GM12878 (cell line): ENCODE measurements around the gene AKR1C4. TPM values are rescaled to one million over a fixed set of nuclear protein-coding genes. Genes with fewer than 3 reads are reported as not detected.

Experiments used
- ATAC-seq: fragments of 200-7000 bp; cut with Tn5 transposase; 3 replicates; pipeline ENCODE4 v1.9.1; 2020; ENCODE audit warnings: mild to moderate bottlenecking, moderate library complexity
- BruUV-seq: library from RNA; stranded (reverse); fragments of 400-500 nt; replicated peaks from 2 replicates; lab custom pipeline; 2021; lab: Mats Ljungman, UMichigan
- CTCF ChIA-PET: fragments of 300-600 bp; sonication (Branson Sonifier 250); formaldehyde crosslinking; extraction: SDS; loops from one replicate; lab custom pipeline; 2021; ENCODE audit warnings: inconsistent platforms; lab: Yijun Ruan, JAX
- POLR2A ChIA-PET: fragments of 350-600 bp; formaldehyde crosslinking; extraction: SDS; loops from one replicate; lab custom pipeline; 2021; ENCODE audit warnings: inconsistent platforms; lab: Charles Lee
- RAD21 ChIA-PET: fragments of 300-600 bp; sonication (Branson Sonifier 250); formaldehyde crosslinking; loops from one replicate; lab custom pipeline; 2023; ENCODE audit warnings: antibody characterized with exemption; ENCODE audit not compliant: unreplicated experiment; lab: Charles Lee
- SMC1A ChIA-PET: fragments of 300-600 bp; sonication (Branson Sonifier 250); formaldehyde crosslinking; loops from one replicate; lab custom pipeline; 2023; ENCODE audit not compliant: unreplicated experiment, uncharacterized antibody; lab: Charles Lee
- DNase-seq: peaks from one replicate; pipeline ENCODE4 v3.0.0-alpha.2; 2011; ENCODE audit warnings: low read depth, low spot score
- FAIRE-seq: peaks from 3 replicates; lab custom pipeline; 2011; peaks lifted over from hg19 to GRCh38; lab: Jason Lieb, UNC
- H2AFZ ChIP-seq: 2 replicates; pipeline ENCODE4 v1.6.0; 2011; ENCODE audit warnings: low read depth, low read length, control low read depth; ENCODE audit not compliant: control insufficient read depth
- H3K27ac ChIP-seq: 2 replicates; pipeline ENCODE4 v1.5.1; 2011; ENCODE audit warnings: control low read depth; ENCODE audit not compliant: control insufficient read depth, insufficient read depth
- H3K27me3 ChIP-seq, 2 experiments: replicated peaks in 1 of 2; 2 replicates each; pipeline versions ENCODE4 v1.6.0 to v1.6.1; 2011; ENCODE audit warnings: low read length in 1 of 2; ENCODE audit not compliant: control insufficient read depth in 2 of 2, insufficient read depth in 2 of 2
- H3K36me3 ChIP-seq, 2 experiments: 2 replicates each; pipeline ENCODE4 v1.5.1; 2011; ENCODE audit warnings: low read length in 1 of 2; ENCODE audit not compliant: control insufficient read depth in 2 of 2, insufficient read depth in 2 of 2
- H3K4me1 ChIP-seq: 2 replicates; pipeline ENCODE4 v1.6.1; 2011; ENCODE audit warnings: mild to moderate bottlenecking, low read length, moderate library complexity, mixed read lengths; ENCODE audit not compliant: control insufficient read depth, insufficient read depth
- H3K4me2 ChIP-seq: 2 replicates; pipeline ENCODE4 v1.6.0; 2011; ENCODE audit warnings: control low read depth; ENCODE audit not compliant: control insufficient read depth, insufficient read depth
- H3K4me3 ChIP-seq: fragments of 200-600 bp; sonication (generic); 2 replicates; pipeline ENCODE4 v1.5.1; 2016
- H3K79me2 ChIP-seq: 2 replicates; pipeline ENCODE4 v1.6.0; 2011; ENCODE audit warnings: low read length; ENCODE audit not compliant: control insufficient read depth, insufficient read depth
- H3K9ac ChIP-seq: 2 replicates; pipeline ENCODE4 v1.8.0; 2011; ENCODE audit warnings: low read length, control low read depth, mixed read lengths; ENCODE audit not compliant: control insufficient read depth, insufficient read depth
- H3K9me3 ChIP-seq: replicated peaks from 3 replicates; pipeline ENCODE4 v1.5.1; 2011; ENCODE audit warnings: mild to moderate bottlenecking, low read length; ENCODE audit not compliant: control insufficient read depth, insufficient read depth
- H4K20me1 ChIP-seq: 2 replicates; pipeline ENCODE4 v1.6.0; 2011; ENCODE audit not compliant: control insufficient read depth, insufficient read depth
- BHLHE40 ChIP-seq, 2 experiments: fragments of 450-650 bp in 1 of 2; IDR thresholded peaks; 2 replicates each; pipeline ENCODE4 v1.6.1; 2011 to 2017; ENCODE audit warnings: low read depth in 2 of 2, borderline replicate concordance in 1 of 2, improper control_type of control experiment in 1 of 2, low read length in 1 of 2, mild to moderate bottlenecking in 1 of 2
- CBFB ChIP-seq: IDR thresholded peaks from 2 replicates; pipeline ENCODE4 v1.6.1; 2016; ENCODE audit warnings: antibody characterized with exemption, low read depth
- FOXM1 ChIP-seq: IDR thresholded peaks from 2 replicates; pipeline ENCODE4 v1.6.1; 2012; ENCODE audit warnings: low read depth, mild to moderate bottlenecking, inconsistent platforms, low read length, moderate library complexity
- GATAD2B ChIP-seq: fragments of 450-650 bp; conservative IDR thresholded peaks from 2 replicates; pipeline ENCODE4 v1.6.1; 2017; ENCODE audit warnings: low read depth, mild to moderate bottlenecking, moderate library complexity
- KLF5 ChIP-seq: fragments of 450-650 bp; IDR thresholded peaks from 2 replicates; pipeline ENCODE4 v1.6.1; 2014; ENCODE audit warnings: mild to moderate bottlenecking; ENCODE audit not compliant: partially characterized antibody
- PAX8 ChIP-seq: fragments of 450-650 bp; IDR thresholded peaks from 2 replicates; pipeline ENCODE4 v1.6.1; 2017; ENCODE audit warnings: mild to moderate bottlenecking, moderate library complexity
- PKNOX1 ChIP-seq: fragments of 450-650 bp; IDR thresholded peaks from 2 replicates; pipeline ENCODE4 v1.6.1; 2016; ENCODE audit warnings: mild to moderate bottlenecking
- TCF12 ChIP-seq: IDR thresholded peaks from 2 replicates; pipeline ENCODE4 v1.6.1; 2011; ENCODE audit warnings: low read depth, mild to moderate bottlenecking, low read length
- ZNF217 ChIP-seq: fragments of 450-650 bp; IDR thresholded peaks from 2 replicates; pipeline ENCODE4 v1.6.1; 2017; ENCODE audit warnings: antibody characterized with exemption, mild to moderate bottlenecking
- WGBS: methylation state at CpG from one replicate; pipeline ENCODE4 v1.1.6; 2016; ENCODE audit warnings: low lambda C conversion rate; ENCODE audit not compliant: insufficient replicate concordance, insufficient coverage; ENCODE audit errors: missing lambda C conversion rate; 5-methylcytosine and 5-hydroxymethylcytosine counted together
- in situ Hi-C: fragments of 300-500 bp; cut with MboI; formaldehyde crosslinking; loops from 9 replicates; pipeline ENCODE4 v1.14.3; 2018; ENCODE audit warnings: mixed read lengths
- intact Hi-C: fragments of 100-400 bp; cut with micrococcal nuclease; formaldehyde crosslinking; loops from one replicate; pipeline ENCODE4 v1.14.2; 2022; ENCODE audit not compliant: unreplicated experiment
- polyA plus RNA-seq, 11 experiments: library from polyadenylated mRNA; depleted of rRNA in 4 of 11; unstranded in 6 of 11; stranded (reverse) in 5 of 11; fragments of >200 nt; fragmentation: Nextera tagmentation in 4 of 11; fragmentation: Illumina TruSeq in 1 of 11; extraction: Ambion mirVana in 4 of 11; extraction: Trizol in 1 of 11; gene quantifications; 1 replicate in 1 of 11; 2 replicates in 10 of 11; pipeline versions ENCODE4 v1.2.1 to v1.2.3, GENCODE V29; 2011 to 2016; ENCODE audit warnings: inconsistent platforms in 2 of 11, missing spikeins in 2 of 11, low read depth in 1 of 11
- total RNA-seq, 4 experiments: library from RNA; depleted of rRNA in 3 of 4; stranded (reverse); fragments of >200 nt in 3 of 4; fragmentation: Illumina TruSeq in 1 of 4; extraction: Trizol in 1 of 4; gene quantifications; 2 replicates each; pipeline versions ENCODE4 v1.2.1 to v1.2.3, GENCODE V29; 2013 to 2021
- TF ChIP-seq, protein P1 (sequence below), 3 experiments: IDR thresholded peaks in 2 of 3; conservative IDR thresholded peaks in 1 of 3; 2 replicates each; pipeline ENCODE4 v1.5.1; 2011; ENCODE audit warnings: low read depth in 3 of 3, low read length in 3 of 3, mild to moderate bottlenecking in 3 of 3, control low read depth in 2 of 3, moderate library complexity in 2 of 3, inconsistent platforms in 1 of 3, mixed read lengths in 1 of 3; ENCODE audit not compliant: control insufficient read depth in 2 of 3, insufficient read depth in 1 of 3; ENCODE audit errors: extremely low read depth in 1 of 3
- TF ChIP-seq, protein P2 (sequence below): IDR thresholded peaks from 2 replicates; pipeline ENCODE4 v1.6.1; 2011; ENCODE audit warnings: borderline replicate concordance, low read depth, mild to moderate bottlenecking, moderate library complexity, mixed read lengths, low read length; ENCODE audit not compliant: insufficient read depth; ENCODE audit errors: extremely low read length
- TF ChIP-seq, protein P3 (sequence below): fragments of 450-650 bp; formaldehyde crosslinking; IDR thresholded peaks from 2 replicates; pipeline ENCODE4 v1.4.0; 2020; ENCODE audit warnings: mild to moderate bottlenecking, moderate library complexity

The AKR1C4 gene
- total and polyA plus RNA-seq, 10 of the 15 experiments (the other 5 are each of a cell fraction or from before 2014, with no cell fraction given): 0.20 TPM; not detected in 9

GRCh38 chr10:5252177-5253037 lies 55.8 kb downstream of the AKR1C4 start:
- H3K4me3 ChIP-seq: no peak overlapping the region
- no peak overlapping the region for H3K4me2 ChIP-seq
- H3K9ac ChIP-seq: no peak overlapping the region
- no peaks in the 10 kb centered on the region for H3K36me3 ChIP-seq
- FAIRE-seq (no peak), ATAC-seq (no peak), DNase-seq (no peak)
- WGBS: 3% methylated on average over 8 of the region's 8 CpGs
- H3K9me3 ChIP-seq: no peaks in the 10 kb centered on the region
- no peak overlapping the region for H2AFZ ChIP-seq
- POLR2A ChIA-PET: no interaction called here
- H3K27ac ChIP-seq: no peak overlapping the region
- BruUV-seq: no TSS peak
- H3K4me1 ChIP-seq: no peaks in the 10 kb centered on the region
- SMC1A ChIA-PET: no interaction called here
- H4K20me1 ChIP-seq: no peaks in the 10 kb centered on the region
- no peaks in the 10 kb centered on the region for H3K27me3 ChIP-seq
- H3K79me2 ChIP-seq: no peaks in the 10 kb centered on the region
- intact Hi-C loops (no loop called here), in situ Hi-C loops (loop anchor here (5.0 kb wide), 1 partner anchor 40 kb away; no protein-coding TSS in a partner anchor)
- CTCF ChIA-PET: no interaction called here
- RAD21 ChIA-PET: no interaction called here
- TF ChIP-seq BHLHE40 (IDR thresholded peaks at IDR 0.05; ENCODE audit: borderline replicate concordance in 1 of 2, low read depth in 2 of 2, low read length in 1 of 2): no peak
- no peak for TF ChIP-seq ZNF217
- TF ChIP-seq PKNOX1: no peak
- TF ChIP-seq, protein P1, sequence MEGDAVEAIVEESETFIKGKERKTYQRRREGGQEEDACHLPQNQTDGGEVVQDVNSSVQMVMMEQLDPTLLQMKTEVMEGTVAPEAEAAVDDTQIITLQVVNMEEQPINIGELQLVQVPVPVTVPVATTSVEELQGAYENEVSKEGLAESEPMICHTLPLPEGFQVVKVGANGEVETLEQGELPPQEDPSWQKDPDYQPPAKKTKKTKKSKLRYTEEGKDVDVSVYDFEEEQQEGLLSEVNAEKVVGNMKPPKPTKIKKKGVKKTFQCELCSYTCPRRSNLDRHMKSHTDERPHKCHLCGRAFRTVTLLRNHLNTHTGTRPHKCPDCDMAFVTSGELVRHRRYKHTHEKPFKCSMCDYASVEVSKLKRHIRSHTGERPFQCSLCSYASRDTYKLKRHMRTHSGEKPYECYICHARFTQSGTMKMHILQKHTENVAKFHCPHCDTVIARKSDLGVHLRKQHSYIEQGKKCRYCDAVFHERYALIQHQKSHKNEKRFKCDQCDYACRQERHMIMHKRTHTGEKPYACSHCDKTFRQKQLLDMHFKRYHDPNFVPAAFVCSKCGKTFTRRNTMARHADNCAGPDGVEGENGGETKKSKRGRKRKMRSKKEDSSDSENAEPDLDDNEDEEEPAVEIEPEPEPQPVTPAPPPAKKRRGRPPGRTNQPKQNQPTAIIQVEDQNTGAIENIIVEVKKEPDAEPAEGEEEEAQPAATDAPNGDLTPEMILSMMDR (IDR thresholded peaks at IDR 0.05 in 2 of 3, conservative IDR thresholded peaks at IDR 0.05 in 1 of 3; ENCODE audit: control insufficient read depth in 2 of 3, extremely low read depth in 1 of 3, insufficient read depth in 1 of 3, low read depth in 3 of 3, low read length in 3 of 3): no peak
- TF ChIP-seq, protein P2, sequence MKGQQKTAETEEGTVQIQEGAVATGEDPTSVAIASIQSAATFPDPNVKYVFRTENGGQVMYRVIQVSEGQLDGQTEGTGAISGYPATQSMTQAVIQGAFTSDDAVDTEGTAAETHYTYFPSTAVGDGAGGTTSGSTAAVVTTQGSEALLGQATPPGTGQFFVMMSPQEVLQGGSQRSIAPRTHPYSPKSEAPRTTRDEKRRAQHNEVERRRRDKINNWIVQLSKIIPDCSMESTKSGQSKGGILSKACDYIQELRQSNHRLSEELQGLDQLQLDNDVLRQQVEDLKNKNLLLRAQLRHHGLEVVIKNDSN: no peak
- TF ChIP-seq, protein P3, sequence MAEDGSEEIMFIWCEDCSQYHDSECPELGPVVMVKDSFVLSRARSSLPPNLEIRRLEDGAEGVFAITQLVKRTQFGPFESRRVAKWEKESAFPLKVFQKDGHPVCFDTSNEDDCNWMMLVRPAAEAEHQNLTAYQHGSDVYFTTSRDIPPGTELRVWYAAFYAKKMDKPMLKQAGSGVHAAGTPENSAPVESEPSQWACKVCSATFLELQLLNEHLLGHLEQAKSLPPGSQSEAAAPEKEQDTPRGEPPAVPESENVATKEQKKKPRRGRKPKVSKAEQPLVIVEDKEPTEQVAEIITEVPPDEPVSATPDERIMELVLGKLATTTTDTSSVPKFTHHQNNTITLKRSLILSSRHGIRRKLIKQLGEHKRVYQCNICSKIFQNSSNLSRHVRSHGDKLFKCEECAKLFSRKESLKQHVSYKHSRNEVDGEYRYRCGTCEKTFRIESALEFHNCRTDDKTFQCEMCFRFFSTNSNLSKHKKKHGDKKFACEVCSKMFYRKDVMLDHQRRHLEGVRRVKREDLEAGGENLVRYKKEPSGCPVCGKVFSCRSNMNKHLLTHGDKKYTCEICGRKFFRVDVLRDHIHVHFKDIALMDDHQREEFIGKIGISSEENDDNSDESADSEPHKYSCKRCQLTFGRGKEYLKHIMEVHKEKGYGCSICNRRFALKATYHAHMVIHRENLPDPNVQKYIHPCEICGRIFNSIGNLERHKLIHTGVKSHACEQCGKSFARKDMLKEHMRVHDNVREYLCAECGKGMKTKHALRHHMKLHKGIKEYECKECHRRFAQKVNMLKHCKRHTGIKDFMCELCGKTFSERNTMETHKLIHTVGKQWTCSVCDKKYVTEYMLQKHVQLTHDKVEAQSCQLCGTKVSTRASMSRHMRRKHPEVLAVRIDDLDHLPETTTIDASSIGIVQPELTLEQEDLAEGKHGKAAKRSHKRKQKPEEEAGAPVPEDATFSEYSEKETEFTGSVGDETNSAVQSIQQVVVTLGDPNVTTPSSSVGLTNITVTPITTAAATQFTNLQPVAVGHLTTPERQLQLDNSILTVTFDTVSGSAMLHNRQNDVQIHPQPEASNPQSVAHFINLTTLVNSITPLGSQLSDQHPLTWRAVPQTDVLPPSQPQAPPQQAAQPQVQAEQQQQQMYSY (CRISPR knock-in tag): no peak
- no peak for TF ChIP-seq PAX8
- TF ChIP-seq GATAD2B: no peak
- no peak for TF ChIP-seq KLF5
- TF ChIP-seq FOXM1: no peak
- TF ChIP-seq TCF12: no peak
- TF ChIP-seq CBFB: no peak
